Keratinocyte (primary cell): ENCODE data around the gene SLC44A3. TPM values are rescaled to one million over a fixed set of nuclear protein-coding genes. Genes with fewer than 3 reads are reported as not detected.

Source experiments
- DNase-seq: peaks from one replicate; pipeline ENCODE4 v3.0.0-alpha.2; 2011; ENCODE audit warnings: low read depth, missing footprints, low spot score
- FAIRE-seq: peaks from 2 replicates; lab custom pipeline; 2011; peaks lifted over from hg19 to GRCh38; lab: Jason Lieb, UNC
- H2AFZ ChIP-seq: 2 replicates; pipeline ENCODE4 v1.6.0; 2012; ENCODE audit warnings: low read length, control low read depth, inconsistent platforms; ENCODE audit not compliant: control insufficient read depth
- H3K27ac ChIP-seq: 2 replicates; pipeline ENCODE4 v1.5.1; 2011; ENCODE audit warnings: low read length; ENCODE audit not compliant: control insufficient read depth, insufficient read depth
- H3K27me3 ChIP-seq: 3 replicates; pipeline ENCODE4 v1.6.0; 2011; ENCODE audit warnings: low read length; ENCODE audit not compliant: control insufficient read depth, insufficient read depth; ENCODE audit errors: extremely low read depth
- H3K36me3 ChIP-seq, 2 experiments: 2 replicates in 1 of 2; 3 replicates in 1 of 2; pipeline ENCODE4 v1.5.1; 2011; ENCODE audit warnings: low read length in 2 of 2, mild to moderate bottlenecking in 1 of 2; ENCODE audit not compliant: control insufficient read depth in 2 of 2, insufficient read depth in 2 of 2; ENCODE audit errors: extremely low read depth in 1 of 2
- H3K4me1 ChIP-seq: 3 replicates; pipeline ENCODE4 v1.5.1; 2011; ENCODE audit warnings: low read length; ENCODE audit not compliant: control insufficient read depth, insufficient read depth; ENCODE audit errors: extremely low read depth
- H3K4me2 ChIP-seq: 3 replicates; pipeline ENCODE4 v1.6.0; 2011; ENCODE audit warnings: low read depth, low read length; ENCODE audit not compliant: control insufficient read depth, insufficient read depth; ENCODE audit errors: extremely low read depth
- H3K4me3 ChIP-seq, 3 experiments: fragments of 200-600 bp in 1 of 3; sonication (generic) in 1 of 3; 2 replicates in 2 of 3; 3 replicates in 1 of 3; pipeline ENCODE4 v1.5.1; 2011 to 2016; ENCODE audit warnings: low read length in 3 of 3, mild to moderate bottlenecking in 3 of 3, control low read depth in 2 of 3, inconsistent platforms in 1 of 3, low read depth in 1 of 3, mixed read lengths in 1 of 3, mixed run types in 1 of 3, moderate library complexity in 1 of 3; ENCODE audit not compliant: control insufficient read depth in 2 of 3, insufficient read depth in 2 of 3; ENCODE audit errors: extremely low read depth in 1 of 3
- H3K79me2 ChIP-seq: 2 replicates; pipeline ENCODE4 v1.6.0; 2012; ENCODE audit warnings: low read length; ENCODE audit not compliant: control insufficient read depth, insufficient read depth
- H3K9ac ChIP-seq: 3 replicates; pipeline ENCODE4 v1.6.0; 2011; ENCODE audit warnings: low read length; ENCODE audit not compliant: control insufficient read depth, insufficient read depth; ENCODE audit errors: extremely low read depth
- H3K9me1 ChIP-seq: 3 replicates; pipeline ENCODE4 v1.6.0; 2011; ENCODE audit warnings: low read length; ENCODE audit not compliant: control insufficient read depth, insufficient read depth; ENCODE audit errors: extremely low read depth
- H3K9me3 ChIP-seq: 2 replicates; pipeline ENCODE4 v1.5.1; 2012; ENCODE audit warnings: low read depth, low read length; ENCODE audit not compliant: control insufficient read depth
- H4K20me1 ChIP-seq: 3 replicates; pipeline ENCODE4 v1.6.0; 2011; ENCODE audit warnings: low read length; ENCODE audit not compliant: control insufficient read depth, insufficient read depth; ENCODE audit errors: extremely low read depth
- CTCF ChIP-seq, 3 experiments: IDR thresholded peaks in 1 of 3; conservative IDR thresholded peaks in 1 of 3; optimal IDR thresholded peaks in 1 of 3; 2 replicates in 2 of 3; 3 replicates in 1 of 3; pipeline versions ENCODE3 to v1.5.1; 2011; ENCODE audit warnings: low read length in 3 of 3, mild to moderate bottlenecking in 3 of 3, moderate library complexity in 2 of 3, control low read depth in 1 of 3, inconsistent platforms in 1 of 3; ENCODE audit not compliant: insufficient read depth in 2 of 3; ENCODE audit errors: extremely low read depth in 1 of 3
- EZH2 ChIP-seq: IDR thresholded peaks from one replicate; pipeline ENCODE4 v1.6.1; 2012; ENCODE audit warnings: inconsistent platforms, mild to moderate bottlenecking, low read length, moderate library complexity
- dilution Hi-C: fragments of 300-500 bp; cut with MboI; formaldehyde crosslinking; loops from one replicate; pipeline ENCODE4 v1.7.0; 2020; ENCODE audit warnings: low sequenced_read_pairs; ENCODE audit not compliant: extremely low pct_ligation_motif_present
- polyA plus RNA-seq, 5 experiments: library from polyadenylated mRNA; depleted of rRNA in 3 of 5; stranded (reverse) in 3 of 5; stranded (forward) in 1 of 5; unstranded in 1 of 5; fragments of >200 nt; gene quantifications; 1 replicate in 1 of 5; 2 replicates in 3 of 5; 3 replicates in 1 of 5; pipeline versions ENCODE4 v1.2.1 to v1.2.3, GENCODE V29; 2011 to 2012; ENCODE audit warnings: missing spikeins in 2 of 5, low read depth in 1 of 5, low replicate concordance in 1 of 5

SLC44A3 gene
- polyA plus RNA-seq, 1 donor (not counting 4 experiments of a cell fraction or from before 2014, with no cell fraction given): 7.3 TPM

GRCh38 chr1:94926126-94926914 is 106.2 kb downstream of the SLC44A3 start:
- peaks cover 48% of the 10 kb centered on the region for H3K79me2 ChIP-seq
- peak overlapping the region; percentile 82 to 98 (median 85) for H3K4me3 ChIP-seq
- peaks cover 15% of the 10 kb centered on the region for H3K4me1 ChIP-seq
- DNase-seq: no peak
- no peaks in the 10 kb centered on the region for H3K27me3 ChIP-seq
- peak overlapping the region; percentile 73 for H3K27ac ChIP-seq
- H3K9me3 ChIP-seq: no peaks in the 10 kb centered on the region
- no peaks in the 10 kb centered on the region for H4K20me1 ChIP-seq
- H3K9me1 ChIP-seq: no peaks in the 10 kb centered on the region
- peak overlapping the region; percentile 42 for H2AFZ ChIP-seq
- dilution Hi-C loops: no loop called here
- FAIRE-seq: no peak
- TF ChIP-seq EZH2: no peak
- peak in 2 of 3 experiments; percentile 13 to 50 for TF ChIP-seq CTCF (optimal IDR thresholded peaks at IDR 0.05 in 1 of 3, IDR thresholded peaks at IDR 0.05 in 1 of 3, conservative IDR thresholded peaks at IDR 0.05 in 1 of 3; ENCODE audit: extremely low read depth in 1 of 3, insufficient read depth in 2 of 3, low read length in 3 of 3)
- H3K36me3 ChIP-seq: peaks cover 1 to 7% of the 10 kb centered on the region in 2 experiments
- peak overlapping the region; percentile 75 for H3K9ac ChIP-seq
- peak overlapping the region; percentile 91 for H3K4me2 ChIP-seq

- Histone ChIP-seq H3K4me1 (peaks cover 15% of the 10 kb centered on the region), H3K4me3 (peak within 1 kb of the TSS; percentile 82 to 98 (median 85)), H3K27ac (peak within 1 kb of the TSS; percentile 73), H3K9ac (peak within 1 kb of the TSS; percentile 75), H3K4me2 (peak within 1 kb of the TSS; percentile 91), H3K79me2 (peaks cover 42% of the 10 kb centered on the region), H3K36me3 (peaks cover 1 to 7% of the 10 kb centered on the region in 2 experiments), H2AFZ (peak within 1 kb of the TSS; percentile 42), H3K9me1 (no peaks in the 10 kb centered on the region), H4K20me1 (no peaks in the 10 kb centered on the region), H3K9me3 (no peaks in the 10 kb centered on the region), H3K27me3 (no peaks in the 10 kb centered on the region)
- DNase-seq (no peak), FAIRE-seq (no peak)
- peak in 1 of 3 experiments; percentile 24 for TF ChIP-seq CTCF (optimal IDR thresholded peaks at IDR 0.05 in 1 of 3, IDR thresholded peaks at IDR 0.05 in 1 of 3, conservative IDR thresholded peaks at IDR 0.05 in 1 of 3; ENCODE audit: extremely low read depth in 1 of 3, insufficient read depth in 2 of 3, low read length in 3 of 3)
- TF ChIP-seq EZH2: no peak
- dilution Hi-C loops: no loop called here
Measured at GRCh38 chr1:94926915-94927404, 106.8 kb downstream of the SLC44A3 start, which contains the start of gene CNN3. Gene CNN3, minus strand, starts transcription at chr1:94927110. Its CDS starts 216 bp downstream, at chr1:94926894.
